ENCODE measurements around the gene PACRG. TPM values are rescaled to one million over a fixed set of nuclear protein-coding genes. Genes with fewer than 3 reads are reported as not detected.

Gene PACRG
- total RNA-seq, 2 donors from 2014 or later: 13.0 TPM; not detected in 1

- TF ChIP-seq CTCF (IDR thresholded peaks at IDR 0.05): no peak
- DNase-seq (ENCODE audit: low spot score) (no peak), ATAC-seq (ENCODE audit: insufficient number of reproducible peaks, low FRiP score, low read depth) (no peak)
Observed at GRCh38 chr6:162900503-162900902, 172.7 kb downstream of the PACRG start.

GRCh38 chr6:162904069-162904663 lies 176.4 kb downstream of the PACRG start:
- TF ChIP-seq CTCF (IDR thresholded peaks at IDR 0.05): no peak
- H3K27ac ChIP-seq: no peak overlapping the region
- no peak overlapping the region for H3K4me3 ChIP-seq
- H3K4me1 ChIP-seq (ENCODE audit: control insufficient read depth in 1 of 2, low read depth in 2 of 2): no peaks in the 10 kb centered on the region
- H3K36me3 ChIP-seq: no peaks in the 10 kb centered on the region
- DNase-seq (ENCODE audit: low spot score) (no peak), ATAC-seq (ENCODE audit: insufficient number of reproducible peaks, low FRiP score, low read depth) (no peak)
- no peaks in the 10 kb centered on the region for H3K27me3 ChIP-seq (replicated peaks; ENCODE audit: insufficient read depth)
- no peaks in the 10 kb centered on the region for H3K9me3 ChIP-seq

More at GRCh38 chr6:162900503-162900902, 172.7 kb downstream of the PACRG start:
- Histone ChIP-seq H3K27me3 (replicated peaks; ENCODE audit: insufficient read depth) (no peaks in the 10 kb centered on the region), H3K4me1 (ENCODE audit: control insufficient read depth in 1 of 2, low read depth in 2 of 2) (no peaks in the 10 kb centered on the region), H3K27ac (no peak overlapping the region), H3K36me3 (no peaks in the 10 kb centered on the region), H3K9me3 (no peaks in the 10 kb centered on the region), H3K4me3 (no peak overlapping the region)

GRCh38 chr6:162906479-162906878 lies 178.7 kb downstream of the PACRG start:
- no peaks in the 10 kb centered on the region for H3K9me3 ChIP-seq
- no peaks in the 10 kb centered on the region for H3K36me3 ChIP-seq
- DNase-seq (ENCODE audit: low spot score): no peak
- H3K27me3 ChIP-seq (replicated peaks; ENCODE audit: insufficient read depth): no peaks in the 10 kb centered on the region
- ATAC-seq (ENCODE audit: insufficient number of reproducible peaks, low FRiP score, low read depth): no peak
- no peaks in the 10 kb centered on the region for H3K4me1 ChIP-seq (ENCODE audit: control insufficient read depth in 1 of 2, low read depth in 2 of 2)
- H3K4me3 ChIP-seq: no peak overlapping the region
- H3K27ac ChIP-seq: no peak overlapping the region
- TF ChIP-seq CTCF (IDR thresholded peaks at IDR 0.05): no peak

GRCh38 chr6:162907876-162908481 lies 180.2 kb downstream of the PACRG start:
- TF ChIP-seq CTCF (IDR thresholded peaks at IDR 0.05): no peak
- Histone ChIP-seq H3K4me3 (no peak overlapping the region), H3K4me1 (ENCODE audit: control insufficient read depth in 1 of 2, low read depth in 2 of 2) (no peaks in the 10 kb centered on the region), H3K27ac (no peak overlapping the region), H3K27me3 (replicated peaks; ENCODE audit: insufficient read depth) (no peaks in the 10 kb centered on the region), H3K9me3 (no peaks in the 10 kb centered on the region), H3K36me3 (no peaks in the 10 kb centered on the region)
- DNase-seq (ENCODE audit: low spot score) (no peak), ATAC-seq (ENCODE audit: insufficient number of reproducible peaks, low FRiP score, low read depth) (no peak)

- Histone ChIP-seq H3K36me3 (no peaks in the 10 kb centered on the region), H3K4me3 (no peak overlapping the region), H3K27me3 (replicated peaks; ENCODE audit: insufficient read depth) (no peaks in the 10 kb centered on the region), H3K9me3 (no peaks in the 10 kb centered on the region), H3K27ac (no peak overlapping the region), H3K4me1 (ENCODE audit: control insufficient read depth in 1 of 2, low read depth in 2 of 2) (no peaks in the 10 kb centered on the region)
- ATAC-seq (ENCODE audit: insufficient number of reproducible peaks, low FRiP score, low read depth) (no peak), DNase-seq (ENCODE audit: low spot score) (no peak)
- TF ChIP-seq CTCF (IDR thresholded peaks at IDR 0.05): no peak
Observed at GRCh38 chr6:162913206-162913605, 185.4 kb downstream of the PACRG start.

Data from thoracic aorta (tissue), 2 donors.